HT-29 (cell line): ENCODE data around the gene GPR151. TPM values are rescaled to one million over a fixed set of nuclear protein-coding genes. Genes with fewer than 3 reads are reported as not detected.
"Not testable (repeated sequence)": the region's sequence is repeated elsewhere in the genome, so short reads cannot be mapped to it uniquely, and the experiment has no call there.

Experiments used
- DNase-seq: peaks from one replicate; pipeline ENCODE4 v3.0.0-alpha.2; 2015; ENCODE audit warnings: low spot score
- total RNA-seq: library from RNA; depleted of rRNA; stranded (reverse); fragments of >200 nt; shearing (Covaris generic); gene quantifications from 2 replicates; pipeline ENCODE4 v1.2.3, GENCODE V29; 2014; rRNA removed

The GPR151 gene
- not detected in 2 replicates for total RNA-seq

DNA sequence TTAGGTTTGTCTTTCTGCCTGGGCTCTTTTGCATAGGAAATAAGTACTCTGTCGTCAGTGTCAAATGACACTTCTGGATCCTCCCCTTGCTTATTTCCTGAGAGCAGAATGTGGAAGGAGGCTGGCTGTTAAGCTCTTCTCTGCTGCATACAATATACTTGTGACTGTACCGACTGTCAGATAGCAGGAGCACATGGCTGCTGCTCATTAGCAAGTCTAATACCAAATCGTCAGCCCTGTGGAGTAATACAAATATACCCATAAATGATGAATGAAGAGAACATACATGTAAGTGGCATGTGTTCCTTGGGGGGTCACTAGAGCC is at the start of gene GPR151:
Gene GPR151, minus strand, starts transcription at position 40 of the 325 bp plus-strand sequence. CDS start 77 bp downstream, outside the sequence.
- no peak for DNase-seq

- no peak for DNase-seq
Observed at GRCh38 chr5:146564007-146564762, 48.2 kb upstream of the GPR151 start.

DNA sequence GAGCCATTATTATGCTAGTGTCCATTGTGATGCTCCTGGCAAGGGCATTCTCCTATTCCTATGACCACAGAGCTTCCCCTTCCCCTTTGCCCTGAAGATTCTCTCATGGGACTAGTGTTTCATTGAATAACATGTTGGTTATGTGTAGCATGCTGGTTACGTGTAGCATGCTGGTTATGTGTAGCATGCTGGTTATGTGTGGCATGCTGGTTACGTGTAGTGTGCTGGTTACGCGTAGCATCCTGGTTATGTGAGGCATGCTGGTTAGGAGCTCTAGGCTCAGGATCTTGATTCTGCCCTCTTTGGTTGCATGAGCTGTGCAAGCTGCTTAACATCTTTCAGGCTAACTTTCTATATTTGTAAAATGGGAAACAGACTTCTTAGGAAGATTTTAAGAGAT is 46.5 kb upstream of the GPR151 start:
- no peak for DNase-seq

GRCh38 chr5:146561711-146562110 is 45.7 kb upstream of the GPR151 start:
- no peak for DNase-seq

DNA sequence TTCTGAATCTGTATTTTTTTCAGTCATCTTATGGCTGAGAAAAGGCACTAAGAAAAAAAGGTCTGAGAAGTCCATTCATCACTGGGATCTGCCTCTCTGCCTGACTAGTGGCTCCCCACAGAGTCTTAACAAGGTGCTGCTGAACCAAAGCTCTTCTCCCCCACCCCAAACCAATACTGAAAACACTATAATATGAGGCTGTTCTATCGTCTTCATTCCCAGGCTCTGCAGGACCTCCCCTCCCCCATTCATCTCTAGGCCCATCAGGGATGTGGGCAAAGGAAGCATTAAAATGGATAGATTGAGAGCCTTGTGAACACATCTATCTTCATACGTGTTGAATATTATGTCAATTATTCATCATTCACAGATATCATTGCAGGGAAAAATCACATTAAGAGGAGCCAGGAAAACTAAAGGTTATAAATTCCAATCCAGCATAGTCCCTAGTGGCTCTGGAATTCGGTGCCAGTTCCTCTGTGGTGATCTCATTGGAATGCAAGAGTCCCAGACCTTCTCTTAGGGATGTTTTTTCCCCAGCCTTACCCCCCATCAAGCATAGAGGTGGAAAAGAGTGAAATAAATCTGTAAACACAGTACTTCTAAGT is 44.3 kb upstream of the GPR151 start:
- DNase-seq, result no peak

DNA sequence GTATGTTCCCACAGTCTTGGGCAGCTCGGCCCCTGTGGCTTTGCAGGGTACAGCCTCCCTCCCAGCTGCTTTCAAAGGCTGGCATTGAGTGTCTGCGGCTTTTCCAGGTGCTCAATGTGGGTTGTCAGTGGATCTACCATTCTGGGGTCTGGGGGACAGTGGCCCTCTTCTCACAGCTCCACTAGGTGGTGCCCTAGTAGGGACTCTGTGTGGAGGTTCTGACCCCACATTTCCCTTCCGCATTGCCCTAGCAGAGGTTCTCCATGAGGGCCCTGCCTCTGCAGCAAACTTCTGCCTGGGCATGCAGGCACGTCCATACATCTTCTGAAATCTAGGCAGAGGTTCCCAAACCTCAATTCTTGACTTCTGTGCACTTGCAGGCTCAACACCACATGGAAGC is 40.9 kb upstream of the GPR151 start:
- DNase-seq, result not testable (repeated sequence)

GRCh38 chr5:146553446-146553845 is 37.5 kb upstream of the GPR151 start:
- no peak for DNase-seq

DNA sequence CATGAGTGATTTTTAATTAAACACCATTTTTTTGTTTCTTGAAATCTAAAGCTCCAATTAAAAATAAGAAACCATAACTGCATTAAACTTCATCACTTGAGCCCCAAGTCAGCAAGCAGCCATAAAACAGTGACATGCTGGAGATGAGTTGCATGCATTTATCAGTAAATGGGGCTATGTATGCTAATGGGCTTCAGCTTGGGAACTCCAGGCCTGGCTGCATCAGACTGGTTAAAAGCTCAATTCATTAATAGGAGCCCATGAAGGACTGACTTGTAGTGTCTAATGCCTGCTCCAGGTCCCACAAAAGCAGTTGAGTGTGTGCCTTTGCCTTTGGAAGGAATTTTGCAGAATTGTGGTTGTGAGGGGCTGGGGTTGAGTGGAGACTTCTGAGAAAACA is 33.6 kb upstream of the GPR151 start:
- DNase-seq, result no peak

DNA sequence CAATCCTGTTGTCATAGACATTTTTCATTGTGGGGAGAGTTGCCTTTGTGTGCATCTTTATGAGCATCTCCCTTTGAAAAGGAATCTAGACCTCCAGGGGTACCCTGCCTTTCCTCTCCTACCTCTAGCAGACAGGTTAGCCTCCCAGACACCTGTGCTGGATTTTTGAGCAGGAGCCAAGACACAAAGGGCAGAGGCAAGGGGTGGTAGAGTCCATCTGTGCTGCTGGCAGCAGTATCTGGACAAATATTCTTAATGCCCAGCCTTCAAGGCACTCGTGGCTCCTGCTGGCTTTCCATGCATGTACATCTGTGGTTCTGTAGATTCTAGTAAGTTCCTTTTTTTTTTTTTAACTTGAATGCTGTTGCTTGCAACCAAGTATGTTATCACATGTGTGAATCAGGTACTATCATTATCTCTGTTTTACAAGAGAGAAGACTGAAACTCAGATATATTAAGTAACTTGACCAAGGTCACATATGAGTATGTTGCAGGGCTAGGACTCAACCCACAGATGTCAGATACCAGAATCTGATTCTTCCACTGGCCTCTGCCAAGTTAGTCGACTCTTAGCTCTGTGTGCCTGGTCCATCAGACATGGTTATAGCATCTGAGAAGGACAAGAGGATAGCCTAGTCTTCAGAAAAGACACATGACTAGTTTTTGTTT is 32.9 kb upstream of the GPR151 start:
- DNase-seq, result no peak

DNA sequence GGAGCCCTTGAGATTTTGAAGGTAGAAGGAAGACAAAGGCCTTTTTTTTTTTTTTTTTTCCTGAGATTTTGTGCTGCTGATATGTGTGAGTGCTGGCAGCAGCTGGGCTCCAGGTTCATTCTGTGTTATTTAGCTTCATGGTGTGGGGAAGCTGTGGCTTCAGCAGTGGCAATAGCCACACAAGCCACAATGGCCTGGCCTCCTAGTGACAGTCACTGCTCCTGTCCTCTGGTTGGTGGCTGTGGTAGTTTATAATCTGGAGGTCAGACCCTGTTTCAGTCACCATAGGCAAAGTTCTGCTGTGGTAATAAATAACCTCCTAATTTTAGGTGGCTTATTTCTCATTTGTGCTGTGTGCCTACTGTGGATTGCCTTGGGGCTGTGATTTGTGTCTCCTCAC is 28.2 kb upstream of the GPR151 start:
- no peak for DNase-seq

GRCh38 chr5:146541958-146542849 is 26.2 kb upstream of the GPR151 start:
- DNase-seq, result peak; percentile 72

DNA sequence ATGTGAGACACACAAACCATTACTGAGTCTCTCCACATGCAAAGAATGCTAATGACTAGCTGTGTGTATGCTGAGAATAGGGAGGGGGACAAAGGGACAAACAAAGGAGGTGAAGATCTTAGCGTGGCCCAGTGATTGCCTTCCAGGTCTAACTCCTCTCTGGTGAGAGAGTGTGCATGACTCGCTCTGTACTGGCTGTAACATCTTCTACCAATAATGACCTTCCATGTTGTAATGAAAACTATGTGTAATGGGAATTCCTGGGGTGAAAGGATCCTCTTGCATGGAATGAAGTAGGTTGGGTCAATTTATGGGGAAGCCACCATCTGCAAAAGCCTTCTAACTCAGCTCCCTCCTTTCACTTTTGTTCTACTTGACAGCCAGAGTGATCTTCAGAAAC is 24.4 kb upstream of the GPR151 start:
- no peak for DNase-seq

- DNase-seq, result no peak
Observed at GRCh38 chr5:146539973-146540372, 24.0 kb upstream of the GPR151 start.

DNA sequence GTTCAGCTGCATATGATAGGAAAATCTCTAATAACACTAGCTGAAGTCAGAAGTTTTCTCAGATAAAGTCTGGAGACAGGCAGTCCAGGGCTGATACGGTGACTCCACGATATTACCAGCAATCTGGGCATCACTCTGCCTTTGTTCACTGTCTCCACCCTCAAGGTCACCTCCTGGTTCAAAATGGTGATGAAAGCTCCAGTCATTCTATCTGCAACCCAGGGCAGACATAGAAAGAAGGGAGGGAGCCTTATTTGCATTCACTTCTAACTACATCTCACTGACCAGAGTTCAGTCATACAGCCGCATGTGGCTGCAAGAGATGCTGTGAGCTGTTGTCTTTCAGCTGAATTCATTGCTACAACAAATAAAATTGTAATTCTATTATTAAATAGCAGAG is 22.4 kb upstream of the GPR151 start:
- DNase-seq, result no peak

DNA sequence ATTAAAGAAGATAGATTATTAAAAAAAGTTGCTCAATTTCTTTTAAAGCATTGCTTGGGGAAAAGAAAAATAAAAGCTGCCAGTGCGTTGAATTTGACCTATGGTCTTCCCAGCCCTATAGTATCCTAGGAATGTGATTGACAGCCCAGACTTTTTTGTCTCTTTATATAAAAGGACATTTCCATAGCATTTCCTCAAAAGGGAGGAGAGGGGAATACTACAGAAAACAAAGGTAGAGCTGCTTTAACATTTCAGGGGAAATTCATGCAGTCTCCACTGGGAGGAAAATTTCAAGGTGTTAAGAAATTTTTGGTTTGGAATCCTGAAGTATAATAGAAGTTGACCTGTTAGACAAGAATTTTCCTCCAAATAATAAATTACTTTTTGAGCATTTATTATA is 17.9 kb upstream of the GPR151 start:
- DNase-seq, result no peak

GRCh38 chr5:146533260-146533857 is 17.4 kb upstream of the GPR151 start:
- DNase-seq, result peak; percentile 86

DNA sequence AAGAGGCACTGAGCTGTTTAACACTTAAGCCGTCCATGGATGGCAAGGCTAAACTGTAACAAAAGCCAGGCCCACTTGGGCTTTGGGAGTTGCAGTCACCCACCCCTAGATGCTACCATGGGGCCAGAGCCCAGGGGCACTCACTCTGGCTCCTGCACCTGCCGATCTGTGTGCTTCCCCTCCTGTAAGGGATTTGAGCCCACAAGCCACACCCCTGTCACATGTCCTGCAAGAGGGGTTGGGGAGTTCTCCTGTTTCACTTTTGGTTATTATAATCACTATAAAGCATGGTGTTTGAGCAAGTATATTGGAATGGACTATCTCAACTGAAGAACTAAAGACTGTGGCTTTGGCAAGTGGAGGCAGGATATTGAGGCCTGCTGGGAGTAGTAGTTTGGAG is 14.0 kb upstream of the GPR151 start:
- DNase-seq, result no peak

DNA sequence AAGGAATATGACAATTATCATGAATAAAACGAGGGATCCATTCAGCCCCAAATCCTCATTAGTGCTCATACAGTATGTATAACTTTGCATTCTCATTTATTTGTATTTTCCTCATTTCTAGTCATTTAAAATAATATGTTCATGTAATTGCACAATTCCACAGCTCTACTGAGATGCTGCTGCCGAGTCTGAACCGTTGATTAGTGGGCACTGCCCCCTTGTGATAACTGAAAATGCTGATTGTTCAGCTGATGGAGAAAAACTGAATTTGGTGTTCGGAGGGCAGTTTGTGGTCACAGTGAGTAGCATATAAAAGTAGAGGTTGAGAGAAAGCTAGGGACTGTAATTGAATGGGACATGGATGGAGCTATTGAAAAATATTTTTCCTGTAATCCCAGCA is 12.2 kb upstream of the GPR151 start:
- no peak for DNase-seq

DNA sequence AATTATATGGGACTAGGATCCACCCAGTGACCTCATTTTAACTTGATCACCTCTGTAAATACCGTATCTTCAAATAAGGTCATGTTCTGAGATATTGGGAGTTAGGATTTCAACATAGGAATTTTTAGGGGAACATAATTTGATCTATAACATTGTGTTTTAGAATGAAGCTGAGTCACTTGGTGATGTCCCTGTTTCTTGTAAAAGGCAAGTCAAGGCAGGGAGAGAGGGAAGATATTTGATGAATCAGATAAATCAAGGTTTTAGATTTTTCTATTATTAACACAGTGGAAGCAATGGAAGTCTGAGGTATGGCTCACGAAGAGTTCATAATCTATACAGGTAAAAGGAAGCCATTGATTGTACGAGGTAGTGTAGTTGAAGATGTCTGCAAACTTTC is 11.8 kb upstream of the GPR151 start:
- DNase-seq, result no peak

GRCh38 chr5:146523698-146524097 is 7.7 kb upstream of the GPR151 start:
- no peak for DNase-seq

GRCh38 chr5:146521403-146522106 is 5.6 kb upstream of the GPR151 start:
- DNase-seq, result no peak
